H1 (cell line): ENCODE measurements around the gene EFCAB6.

Experiments
- CBX8 ChIP-seq: fragments of 300-800, 300-1000 bp; sonication (generic); IDR thresholded peaks from 2 replicates; pipeline ENCODE4 v1.7.1; 2016; ENCODE audit warnings: low read depth, low read length, borderline replicate concordance
- CHD1 ChIP-seq: IDR thresholded peaks from 2 replicates; pipeline ENCODE4 v1.6.1; 2012; ENCODE audit warnings: low read depth, low read length, improper control_type of control experiment
- CTCF ChIP-seq, 3 experiments: IDR thresholded peaks; 1 replicate in 2 of 3; 2 replicates in 1 of 3; pipeline versions ENCODE4 v1.5.1 to v1.6.1; 2011; ENCODE audit warnings: low read length in 3 of 3, mild to moderate bottlenecking in 3 of 3, inconsistent platforms in 2 of 3, low read depth in 1 of 3, moderate library complexity in 1 of 3; ENCODE audit not compliant: insufficient read depth in 1 of 3; ENCODE audit errors: control extremely low read depth in 1 of 3
- EP300 ChIP-seq, 2 experiments: IDR thresholded peaks; 1 replicate in 1 of 2; 2 replicates in 1 of 2; pipeline ENCODE4 v1.6.1; 2011 to 2012; ENCODE audit warnings: low read depth in 2 of 2, low read length in 2 of 2, mild to moderate bottlenecking in 2 of 2, borderline replicate concordance in 1 of 2, inconsistent platforms in 1 of 2, moderate library complexity in 1 of 2
- GTF2F1 ChIP-seq: IDR thresholded peaks from 2 replicates; pipeline ENCODE4 v1.6.1; 2012; ENCODE audit warnings: low read depth, low read length, improper control_type of control experiment, borderline replicate concordance
- JUND ChIP-seq: IDR thresholded peaks from 2 replicates; pipeline ENCODE4 v1.6.1; 2011; ENCODE audit warnings: mild to moderate bottlenecking, improper control_type of control experiment, low read length
- KDM1A ChIP-seq: fragments of 200-600, 300-600 bp; sonication (generic); IDR thresholded peaks from 2 replicates; pipeline ENCODE4 v1.7.1; 2016; ENCODE audit warnings: mild to moderate bottlenecking, low read length, borderline replicate concordance
- MAX ChIP-seq: IDR thresholded peaks from 2 replicates; pipeline ENCODE4 v1.6.1; 2012; ENCODE audit warnings: inconsistent platforms
- NANOG ChIP-seq: IDR thresholded peaks from 2 replicates; pipeline ENCODE4 v1.6.1; 2011; ENCODE audit warnings: low read length, low read depth, mild to moderate bottlenecking, inconsistent platforms; ENCODE audit not compliant: insufficient read depth, poor library complexity, severe bottlenecking
- RAD21 ChIP-seq, 2 experiments: IDR thresholded peaks in 1 of 2; conservative IDR thresholded peaks in 1 of 2; 2 replicates each; pipeline ENCODE4 v1.6.1; 2011; ENCODE audit warnings: low read depth in 2 of 2, low read length in 2 of 2, improper control_type of control experiment in 1 of 2, inconsistent platforms in 1 of 2, mild to moderate bottlenecking in 1 of 2, moderate library complexity in 1 of 2
- RFX5 ChIP-seq: IDR thresholded peaks from 2 replicates; pipeline ENCODE4 v1.6.1; 2011; ENCODE audit warnings: low read depth, low read length, improper control_type of control experiment, borderline replicate concordance
- TAF1 ChIP-seq: IDR thresholded peaks from 2 replicates; pipeline ENCODE4 v1.6.1; 2011; ENCODE audit warnings: mild to moderate bottlenecking, low read depth, low read length
- TCF12 ChIP-seq: IDR thresholded peaks from 2 replicates; pipeline ENCODE4 v1.6.1; 2011; ENCODE audit warnings: low read depth, mild to moderate bottlenecking, low read length

GRCh38 chr22:43829904-43830851 is 18.1 kb upstream of the EFCAB6 start:
- TF ChIP-seq TCF12 = no peak
- TF ChIP-seq JUND = no peak
- TF ChIP-seq KDM1A = no peak
- no peak for TF ChIP-seq RAD21 (IDR thresholded peaks at IDR 0.05 in 1 of 2, conservative IDR thresholded peaks at IDR 0.05 in 1 of 2; ENCODE audit: low read depth in 2 of 2, low read length in 2 of 2)
- no peak for TF ChIP-seq MAX
- no peak for TF ChIP-seq RFX5
- no peak for TF ChIP-seq CBX8
- TF ChIP-seq GTF2F1 = no peak
- no peak for TF ChIP-seq CTCF (IDR thresholded peaks at IDR 0.05; ENCODE audit: control extremely low read depth in 1 of 3, insufficient read depth in 1 of 3, low read depth in 1 of 3, low read length in 3 of 3)
- no peak for TF ChIP-seq EP300 (IDR thresholded peaks at IDR 0.05; ENCODE audit: borderline replicate concordance in 1 of 2, low read depth in 2 of 2, low read length in 2 of 2)
- no peak for TF ChIP-seq TAF1
- no peak for TF ChIP-seq NANOG
- TF ChIP-seq CHD1 = no peak
